HEK293 (cell line): ENCODE results near the gene RAP1A.

Experiments used
- GLI2 ChIP-seq: fragments of 450-650 bp; formaldehyde crosslinking; IDR thresholded peaks from 2 replicates; pipeline ENCODE4; 2017; ENCODE audit warnings: missing biosample characterization, missing genetic modification characterization, low read depth, borderline replicate concordance
- KLF9 ChIP-seq: fragments of 450-650 bp; formaldehyde crosslinking; IDR thresholded peaks from 2 replicates; pipeline ENCODE4 v1.5.1; 2016; ENCODE audit warnings: missing biosample characterization, missing genetic modification characterization, low read depth
- OVOL3 ChIP-seq: fragments of 450-650 bp; formaldehyde crosslinking; IDR thresholded peaks from 2 replicates; pipeline ENCODE4 v1.5.1; 2016; ENCODE audit warnings: missing biosample characterization, missing genetic modification characterization
- SETDB1 ChIP-seq: IDR thresholded peaks from one replicate; pipeline ENCODE4 v1.6.1; 2017; ENCODE audit warnings: mild to moderate bottlenecking, low read length, moderate library complexity, mixed read lengths; ENCODE audit not compliant: insufficient read length
- TRIM28 ChIP-seq: IDR thresholded peaks from 2 replicates; pipeline ENCODE4 v1.6.1; 2011; ENCODE audit warnings: low read length, control low read depth, borderline replicate concordance
- YY1 ChIP-seq: fragments of 450-650 bp; formaldehyde crosslinking; IDR thresholded peaks from 2 replicates; pipeline ENCODE4 v1.5.1; 2018; ENCODE audit warnings: missing biosample characterization, missing genetic modification characterization
- ZNF112 ChIP-seq: fragments of 450-650 bp; formaldehyde crosslinking; IDR thresholded peaks from 2 replicates; pipeline ENCODE4 v1.5.0; 2017; ENCODE audit warnings: missing biosample characterization, missing genetic modification characterization
- ZNF169 ChIP-seq: fragments of 450-650 bp; formaldehyde crosslinking; IDR thresholded peaks from 2 replicates; pipeline ENCODE4 v1.5.1; 2016; ENCODE audit warnings: missing biosample characterization, missing genetic modification characterization
- TF ChIP-seq, protein P1 (sequence below): fragments of 450-650 bp; formaldehyde crosslinking; IDR thresholded peaks from 2 replicates; pipeline ENCODE4 v1.5.1; 2016; ENCODE audit warnings: missing biosample characterization, missing genetic modification characterization
- TF ChIP-seq, protein P2 (sequence below): fragments of 450-650 bp; formaldehyde crosslinking; IDR thresholded peaks from 2 replicates; pipeline ENCODE4 v1.5.1; 2016; ENCODE audit warnings: missing biosample characterization, missing genetic modification characterization
- TF ChIP-seq, protein P3 (sequence below): fragments of 450-650 bp; formaldehyde crosslinking; IDR thresholded peaks from 2 replicates; pipeline ENCODE4 v1.5.1; 2016; ENCODE audit warnings: missing biosample characterization, missing genetic modification characterization
- TF ChIP-seq, protein P4 (sequence below): fragments of 450-650 bp; formaldehyde crosslinking; IDR thresholded peaks from 2 replicates; pipeline ENCODE4 v1.5.1; 2016; ENCODE audit warnings: missing biosample characterization, missing genetic modification characterization

DNA sequence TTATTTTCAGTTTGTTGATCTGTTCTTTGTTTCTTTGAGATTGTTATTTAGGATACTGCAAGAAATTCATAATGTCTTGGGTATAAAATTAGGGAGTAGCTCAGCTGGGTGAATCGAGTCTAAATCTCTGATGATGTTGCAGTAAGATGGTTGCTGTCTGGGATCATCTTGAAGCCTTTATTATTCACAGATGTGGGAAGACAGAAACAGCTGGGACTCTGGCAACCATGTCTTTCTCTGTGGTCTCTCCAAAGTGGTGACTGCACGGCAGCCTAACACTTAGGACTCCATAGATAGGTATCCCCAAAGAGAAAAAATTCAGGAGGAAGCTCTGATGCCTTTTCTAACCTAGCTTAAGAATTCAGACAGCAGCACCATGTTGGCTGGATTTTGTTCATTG lies 52.7 kb downstream of the RAP1A start:
- TF ChIP-seq, protein P1, sequence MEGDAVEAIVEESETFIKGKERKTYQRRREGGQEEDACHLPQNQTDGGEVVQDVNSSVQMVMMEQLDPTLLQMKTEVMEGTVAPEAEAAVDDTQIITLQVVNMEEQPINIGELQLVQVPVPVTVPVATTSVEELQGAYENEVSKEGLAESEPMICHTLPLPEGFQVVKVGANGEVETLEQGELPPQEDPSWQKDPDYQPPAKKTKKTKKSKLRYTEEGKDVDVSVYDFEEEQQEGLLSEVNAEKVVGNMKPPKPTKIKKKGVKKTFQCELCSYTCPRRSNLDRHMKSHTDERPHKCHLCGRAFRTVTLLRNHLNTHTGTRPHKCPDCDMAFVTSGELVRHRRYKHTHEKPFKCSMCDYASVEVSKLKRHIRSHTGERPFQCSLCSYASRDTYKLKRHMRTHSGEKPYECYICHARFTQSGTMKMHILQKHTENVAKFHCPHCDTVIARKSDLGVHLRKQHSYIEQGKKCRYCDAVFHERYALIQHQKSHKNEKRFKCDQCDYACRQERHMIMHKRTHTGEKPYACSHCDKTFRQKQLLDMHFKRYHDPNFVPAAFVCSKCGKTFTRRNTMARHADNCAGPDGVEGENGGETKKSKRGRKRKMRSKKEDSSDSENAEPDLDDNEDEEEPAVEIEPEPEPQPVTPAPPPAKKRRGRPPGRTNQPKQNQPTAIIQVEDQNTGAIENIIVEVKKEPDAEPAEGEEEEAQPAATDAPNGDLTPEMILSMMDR (tag by site-specific recombination) = no peak
- TF ChIP-seq ZNF112 (tag by site-specific recombination) (no peak), TRIM28 (no peak), YY1 (no peak), ZNF169 (no peak), KLF9 (no peak), SETDB1 (no peak), GLI2 (tag by site-specific recombination) (no peak), OVOL3 (tag by site-specific recombination) (no peak)
- TF ChIP-seq, protein P2, sequence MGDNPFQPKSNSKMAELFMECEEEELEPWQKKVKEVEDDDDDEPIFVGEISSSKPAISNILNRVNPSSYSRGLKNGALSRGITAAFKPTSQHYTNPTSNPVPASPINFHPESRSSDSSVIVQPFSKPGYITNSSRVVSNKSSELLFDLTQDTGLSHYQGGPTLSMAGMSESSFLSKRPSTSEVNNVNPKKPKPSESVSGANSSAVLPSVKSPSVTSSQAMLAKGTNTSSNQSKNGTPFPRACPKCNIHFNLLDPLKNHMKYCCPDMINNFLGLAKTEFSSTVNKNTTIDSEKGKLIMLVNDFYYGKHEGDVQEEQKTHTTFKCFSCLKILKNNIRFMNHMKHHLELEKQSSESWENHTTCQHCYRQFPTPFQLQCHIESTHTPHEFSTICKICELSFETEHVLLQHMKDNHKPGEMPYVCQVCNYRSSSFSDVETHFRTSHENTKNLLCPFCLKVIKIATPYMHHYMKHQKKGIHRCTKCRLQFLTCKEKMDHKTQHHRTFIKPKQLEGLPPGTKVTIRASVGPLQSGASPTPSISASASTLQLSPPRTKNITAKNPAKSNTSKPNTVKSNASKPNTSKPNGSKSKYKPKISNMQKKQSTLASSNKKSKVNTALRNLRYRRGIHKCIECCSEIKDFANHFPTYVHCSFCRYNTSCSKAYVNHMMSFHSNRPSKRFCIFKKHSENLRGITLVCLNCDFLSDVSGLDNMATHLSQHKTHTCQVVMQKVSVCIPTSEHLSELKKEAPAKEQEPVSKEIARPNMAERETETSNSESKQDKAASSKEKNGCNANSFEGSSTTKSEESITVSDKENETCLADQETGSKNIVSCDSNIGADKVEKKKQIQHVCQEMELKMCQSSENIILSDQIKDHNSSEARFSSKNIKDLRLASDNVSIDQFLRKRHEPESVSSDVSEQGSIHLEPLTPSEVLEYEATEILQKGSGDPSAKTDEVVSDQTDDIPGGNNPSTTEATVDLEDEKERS (tag by site-specific recombination) = no peak
- TF ChIP-seq, protein P3, sequence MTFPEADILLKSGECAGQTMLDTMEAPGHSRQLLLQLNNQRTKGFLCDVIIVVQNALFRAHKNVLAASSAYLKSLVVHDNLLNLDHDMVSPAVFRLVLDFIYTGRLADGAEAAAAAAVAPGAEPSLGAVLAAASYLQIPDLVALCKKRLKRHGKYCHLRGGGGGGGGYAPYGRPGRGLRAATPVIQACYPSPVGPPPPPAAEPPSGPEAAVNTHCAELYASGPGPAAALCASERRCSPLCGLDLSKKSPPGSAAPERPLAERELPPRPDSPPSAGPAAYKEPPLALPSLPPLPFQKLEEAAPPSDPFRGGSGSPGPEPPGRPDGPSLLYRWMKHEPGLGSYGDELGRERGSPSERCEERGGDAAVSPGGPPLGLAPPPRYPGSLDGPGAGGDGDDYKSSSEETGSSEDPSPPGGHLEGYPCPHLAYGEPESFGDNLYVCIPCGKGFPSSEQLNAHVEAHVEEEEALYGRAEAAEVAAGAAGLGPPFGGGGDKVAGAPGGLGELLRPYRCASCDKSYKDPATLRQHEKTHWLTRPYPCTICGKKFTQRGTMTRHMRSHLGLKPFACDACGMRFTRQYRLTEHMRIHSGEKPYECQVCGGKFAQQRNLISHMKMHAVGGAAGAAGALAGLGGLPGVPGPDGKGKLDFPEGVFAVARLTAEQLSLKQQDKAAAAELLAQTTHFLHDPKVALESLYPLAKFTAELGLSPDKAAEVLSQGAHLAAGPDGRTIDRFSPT = no peak
- TF ChIP-seq, protein P4, sequence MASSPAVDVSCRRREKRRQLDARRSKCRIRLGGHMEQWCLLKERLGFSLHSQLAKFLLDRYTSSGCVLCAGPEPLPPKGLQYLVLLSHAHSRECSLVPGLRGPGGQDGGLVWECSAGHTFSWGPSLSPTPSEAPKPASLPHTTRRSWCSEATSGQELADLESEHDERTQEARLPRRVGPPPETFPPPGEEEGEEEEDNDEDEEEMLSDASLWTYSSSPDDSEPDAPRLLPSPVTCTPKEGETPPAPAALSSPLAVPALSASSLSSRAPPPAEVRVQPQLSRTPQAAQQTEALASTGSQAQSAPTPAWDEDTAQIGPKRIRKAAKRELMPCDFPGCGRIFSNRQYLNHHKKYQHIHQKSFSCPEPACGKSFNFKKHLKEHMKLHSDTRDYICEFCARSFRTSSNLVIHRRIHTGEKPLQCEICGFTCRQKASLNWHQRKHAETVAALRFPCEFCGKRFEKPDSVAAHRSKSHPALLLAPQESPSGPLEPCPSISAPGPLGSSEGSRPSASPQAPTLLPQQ (tag by site-specific recombination) = no peak
